GM04503 (cell line): ENCODE measurements around the gene MAGED4.
"Not testable (repeated sequence)": the region's sequence is repeated elsewhere in the genome, so short reads cannot be mapped to it uniquely, and the experiment has no call there.

ENCODE experiments used
- DNase-seq: peaks from one replicate; pipeline ENCODE4 v3.0.0-alpha.2; 2012; ENCODE audit warnings: low read depth

The MAGED4 gene

GRCh38 chrX:52184440-52185077, at the start of gene MAGED4:
MAGED4 (plus strand) TSS chrX:52184888; CDS start chrX:52185923, 1,035 bp downstream.
- DNase-seq, result not testable (repeated sequence)

GRCh38 chrX:52138830-52139544, 45.7 kb upstream of the MAGED4 start:
- DNase-seq, result no peak

- no peak for DNase-seq
These were observed 45.2 kb upstream of the MAGED4 start for GRCh38 chrX:52139545-52139895.

GRCh38 chrX:52140020-52140419, 44.7 kb upstream of the MAGED4 start:
- no peak for DNase-seq

- DNase-seq, result not testable (repeated sequence)
These were observed 34.0 kb upstream of the MAGED4 start for GRCh38 chrX:52150667-52151066.

GRCh38 chrX:52160140-52160539, 24.5 kb upstream of the MAGED4 start:
- not testable (repeated sequence) for DNase-seq

GRCh38 chrX:52166840-52167239, 17.8 kb upstream of the MAGED4 start:
- no peak for DNase-seq

- not testable (repeated sequence) for DNase-seq
These were observed 13.6 kb upstream of the MAGED4 start for GRCh38 chrX:52171055-52171454.

GRCh38 chrX:52185078-52185453, 378 bp downstream of the MAGED4 start:
- not testable (repeated sequence) for DNase-seq

- not testable (repeated sequence) for DNase-seq
These were observed 26.7 kb downstream of the MAGED4 start for GRCh38 chrX:52211405-52211804.

- DNase-seq, result no peak
These were observed 28.6 kb downstream of the MAGED4 start for GRCh38 chrX:52213276-52213675.

GRCh38 chrX:52216541-52216940, 31.9 kb downstream of the MAGED4 start:
- DNase-seq, result no peak

GRCh38 chrX:52217494-52218160, 32.9 kb downstream of the MAGED4 start:
- DNase-seq, result no peak

GRCh38 chrX:52220936-52221335, 36.2 kb downstream of the MAGED4 start:
- no peak for DNase-seq
